Measurements from ENCODE around the gene TMEM168.
"Not testable (repeated sequence)": the region's sequence is repeated elsewhere in the genome, so short reads cannot be mapped to it uniquely, and the experiment has no call there.

The TMEM168 gene

DNA sequence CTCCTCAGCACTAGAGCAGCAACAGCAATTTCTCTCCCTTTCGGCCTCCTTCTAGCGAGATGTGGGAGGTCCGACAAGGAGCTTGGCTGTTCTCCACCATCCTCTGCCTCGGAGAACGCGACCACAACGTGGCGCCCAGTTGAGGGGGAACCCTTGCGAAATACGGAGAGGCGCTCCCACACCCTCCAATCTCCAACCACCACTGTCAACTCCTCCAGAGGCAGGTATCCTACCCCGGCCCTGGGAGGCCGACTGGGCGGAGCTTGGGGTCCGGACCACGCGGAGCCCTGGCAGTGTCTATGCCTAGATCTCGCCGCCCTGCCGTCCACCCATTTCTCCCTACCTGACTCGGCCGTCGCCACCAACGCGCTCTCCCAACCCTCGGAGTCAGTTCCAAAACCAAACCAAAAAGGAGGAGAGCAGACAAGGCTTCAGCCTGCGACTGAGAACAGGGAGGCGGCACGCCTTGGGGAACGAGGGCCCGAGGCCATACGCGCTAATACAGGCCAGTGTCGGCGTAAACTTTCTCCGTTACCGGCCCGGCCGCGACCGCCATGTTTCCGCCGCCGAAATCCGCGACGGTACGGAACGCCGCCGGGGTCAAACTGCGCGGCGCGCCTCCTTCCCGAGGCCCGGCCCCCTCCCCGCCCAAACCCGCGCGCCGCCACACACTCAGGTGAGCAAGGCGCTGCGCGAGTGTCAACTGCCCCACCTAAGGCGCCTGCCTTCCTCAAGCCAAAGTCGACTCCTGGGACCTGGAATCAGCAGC is at the start of gene TMEM168:
TMEM168 (minus strand) TSS at position 577 of the 769 bp plus-strand sequence. CDS start 5,568 bp downstream, outside the sequence.
- peak; percentile 88 for DNase-seq (ENCODE audit: low spot score)

- DNase-seq (ENCODE audit: low spot score) = not testable (repeated sequence)
Observed at GRCh38 chr7:112835928-112836327, 45.7 kb upstream of the TMEM168 start.

DNA sequence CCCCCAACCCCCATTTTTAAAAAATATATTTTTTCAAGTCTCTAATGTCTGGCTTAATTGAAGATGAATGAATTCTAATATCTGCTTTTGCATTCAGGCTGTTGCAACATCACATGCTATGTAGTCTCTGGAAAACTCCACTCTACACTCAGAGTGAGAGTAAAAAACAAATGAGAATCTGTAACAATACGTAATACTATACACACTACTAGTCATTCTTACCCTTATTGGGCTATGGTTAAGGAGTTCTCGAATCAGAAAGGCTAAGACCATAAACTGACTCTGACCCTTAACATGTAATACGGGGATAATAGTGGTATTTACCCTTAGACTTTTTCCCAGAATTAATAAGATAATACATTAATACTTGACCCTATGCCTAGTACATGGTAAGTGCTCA is 42.9 kb upstream of the TMEM168 start:
- no peak for DNase-seq (ENCODE audit: low spot score)

GRCh38 chr7:112830769-112831168 is 40.6 kb upstream of the TMEM168 start:
- DNase-seq (ENCODE audit: low spot score) = no peak

DNA sequence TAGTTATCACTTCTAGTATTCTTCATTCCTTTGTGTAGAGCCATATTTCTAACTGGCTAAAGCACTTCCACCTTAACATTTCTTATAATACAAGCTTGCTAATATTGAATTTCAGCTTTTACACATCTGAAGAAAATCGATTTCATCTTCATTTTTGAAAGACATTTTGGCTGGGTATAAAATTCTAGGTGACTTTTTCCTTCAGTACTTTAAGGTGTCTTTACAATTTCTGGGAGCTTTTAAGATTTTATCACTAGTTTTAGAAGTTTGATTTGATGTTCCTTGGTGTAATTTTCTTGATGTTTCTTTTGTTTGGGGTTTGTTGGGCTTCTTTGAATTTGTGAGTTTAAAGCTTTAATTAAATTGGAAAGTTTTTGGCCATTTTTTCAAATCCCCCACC is 38.5 kb upstream of the TMEM168 start:
- DNase-seq (ENCODE audit: low spot score) = no peak

GRCh38 chr7:112821345-112821744 is 31.2 kb upstream of the TMEM168 start:
- no peak for DNase-seq (ENCODE audit: low spot score)

DNA sequence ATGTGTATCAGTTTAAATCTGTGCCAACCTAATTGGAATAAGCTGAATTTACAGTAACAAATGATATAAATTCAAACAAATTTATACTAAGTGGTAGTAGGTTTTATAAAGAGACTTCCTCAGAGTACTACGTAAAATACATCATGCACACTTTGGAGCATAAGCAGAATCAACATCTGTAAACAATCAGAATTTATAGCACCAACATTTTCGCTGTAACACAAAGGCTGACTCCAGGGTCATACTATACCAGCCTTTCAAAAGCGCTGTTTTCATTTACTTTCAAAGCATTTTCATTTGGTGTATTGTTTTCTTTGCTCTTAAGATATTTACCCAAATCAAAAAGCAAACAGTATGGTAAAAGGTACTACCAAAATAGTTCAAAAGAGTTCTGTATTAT is 29.3 kb upstream of the TMEM168 start:
- no peak for DNase-seq (ENCODE audit: low spot score)

DNA sequence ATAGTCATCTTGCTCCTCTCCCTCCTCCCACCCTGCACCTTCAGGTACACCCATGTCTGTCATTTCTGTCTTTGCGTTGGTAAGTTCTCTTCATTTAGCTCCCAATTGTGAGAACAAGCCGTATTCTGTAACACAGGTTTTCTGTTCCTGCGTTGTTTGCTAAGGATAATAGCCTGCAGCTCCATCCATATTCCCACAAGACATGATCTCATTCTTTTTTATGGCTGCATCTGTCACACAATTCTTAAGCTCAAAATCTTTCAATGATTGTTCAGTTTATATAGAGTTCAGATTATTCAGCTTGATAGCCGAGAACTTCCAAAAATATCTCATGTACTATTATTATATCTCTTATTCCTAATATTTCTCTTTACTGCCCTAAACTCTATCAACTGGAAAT is 16.0 kb upstream of the TMEM168 start:
- no peak for DNase-seq (ENCODE audit: low spot score)

DNA sequence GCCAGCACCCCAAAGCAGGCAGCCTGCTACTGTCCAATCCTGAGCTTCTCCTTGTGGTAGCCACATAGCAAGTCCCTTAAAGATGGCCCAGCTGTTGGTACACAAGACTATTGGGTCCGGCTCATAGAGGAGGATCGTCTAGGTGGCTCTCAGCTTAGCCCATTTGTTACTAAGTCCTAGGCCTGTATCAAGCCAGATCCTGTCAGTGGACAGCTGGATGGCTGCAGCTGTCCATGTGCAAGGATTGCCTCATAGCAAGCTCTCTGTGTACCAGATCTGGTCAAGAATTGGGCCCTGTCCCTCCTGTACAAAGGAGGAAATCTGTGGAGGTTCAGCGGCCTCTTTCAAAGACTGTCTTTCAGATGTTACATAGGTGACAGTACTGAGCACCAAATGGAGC is 12.2 kb upstream of the TMEM168 start:
- no peak for DNase-seq (ENCODE audit: low spot score)

DNA sequence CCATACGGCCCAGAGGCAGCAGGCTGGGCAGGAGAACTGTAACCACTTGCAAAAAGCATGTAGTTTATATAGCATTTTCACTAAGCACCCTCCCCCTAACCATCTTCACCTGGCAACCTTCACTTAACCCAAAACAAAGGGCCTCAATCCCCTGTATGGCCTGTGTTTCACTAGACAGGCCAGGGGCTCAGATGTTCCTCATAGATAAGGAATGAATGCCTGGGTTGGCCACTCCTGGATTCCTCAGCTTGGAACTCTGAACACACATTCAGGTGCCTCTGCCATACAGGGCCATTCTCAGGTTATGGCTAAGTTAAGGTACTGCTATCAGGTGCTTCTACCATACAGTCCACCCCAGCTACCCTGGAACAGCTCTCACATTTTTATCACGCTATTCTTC is 10.3 kb upstream of the TMEM168 start:
- no peak for DNase-seq (ENCODE audit: low spot score)

GRCh38 chr7:112799448-112800120 is 9.4 kb upstream of the TMEM168 start:
- DNase-seq (ENCODE audit: low spot score) = no peak

DNA sequence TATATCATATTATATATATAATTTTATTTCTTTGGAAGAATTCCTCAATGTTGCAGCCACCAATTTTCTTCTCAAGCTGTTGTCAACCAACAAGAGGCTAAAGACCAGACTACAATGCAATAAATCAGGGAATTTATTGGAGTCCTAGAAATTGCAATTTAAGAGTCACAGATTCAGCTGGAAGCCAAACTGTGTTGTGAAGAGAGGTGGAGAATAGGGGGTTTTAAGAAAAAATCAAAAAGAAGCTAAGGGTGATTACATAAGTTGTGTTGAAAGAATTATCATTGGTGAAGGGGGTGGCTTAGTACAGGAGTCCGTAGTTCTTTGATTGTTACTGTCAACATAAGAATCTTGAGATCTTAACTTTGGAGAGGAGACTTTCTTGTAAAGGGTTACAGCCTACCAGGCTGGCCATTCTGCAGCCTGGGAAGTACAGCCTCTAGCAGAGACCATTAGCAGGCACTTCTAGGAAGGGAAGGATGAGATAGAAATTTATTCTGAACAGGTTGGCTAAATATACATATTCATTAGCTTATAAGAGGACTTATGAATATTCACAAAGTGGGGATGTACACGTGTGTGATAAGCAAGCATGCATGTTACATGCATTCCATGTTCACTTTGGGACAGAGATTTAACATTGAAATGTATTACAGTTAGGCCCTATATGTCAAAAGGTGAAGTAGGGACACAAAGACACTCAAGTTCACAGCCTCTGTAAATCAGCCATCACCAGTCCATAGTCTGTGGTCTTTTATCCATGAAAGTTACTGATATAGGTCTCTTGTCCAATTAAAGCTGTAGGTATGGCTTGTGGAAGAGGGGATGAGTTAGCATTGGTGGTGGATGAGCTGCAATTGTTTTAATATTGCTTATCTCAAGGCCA is 8.3 kb upstream of the TMEM168 start:
- no peak for DNase-seq (ENCODE audit: low spot score)

DNA sequence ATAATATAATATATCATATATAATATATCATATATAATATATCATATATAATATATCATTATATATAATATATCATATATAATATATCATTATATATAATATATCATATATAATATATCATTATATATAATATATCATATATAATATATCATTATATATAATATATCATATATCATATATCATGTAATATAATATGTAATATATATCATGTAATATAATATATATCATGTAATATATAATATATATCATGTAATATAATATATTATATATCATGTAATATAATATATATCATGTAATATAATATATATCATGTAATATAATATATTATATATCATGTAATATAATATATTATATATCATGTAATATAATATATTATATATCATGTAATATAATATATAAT is 6.4 kb upstream of the TMEM168 start:
- not testable (repeated sequence) for DNase-seq (ENCODE audit: low spot score)

DNA sequence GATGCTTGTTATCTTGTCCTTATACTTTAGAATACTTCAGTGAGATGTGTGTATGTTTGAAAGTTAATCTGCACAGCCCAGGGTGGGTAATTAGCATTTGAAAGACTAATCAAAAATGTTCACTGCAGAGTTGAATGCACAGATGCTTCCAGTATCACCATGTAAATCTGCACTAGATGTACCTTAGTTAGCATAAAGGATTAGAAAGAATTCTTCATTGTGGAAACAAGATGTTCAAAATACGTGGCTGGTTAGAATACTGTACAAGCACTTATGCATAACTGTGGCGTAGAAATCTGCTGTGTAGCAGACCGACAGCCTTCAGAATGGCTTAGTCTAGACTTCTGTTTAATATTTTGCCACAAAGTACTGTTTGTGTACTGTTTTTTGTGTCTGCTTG is 2.2 kb upstream of the TMEM168 start:
- DNase-seq (ENCODE audit: low spot score) = no peak

DNA sequence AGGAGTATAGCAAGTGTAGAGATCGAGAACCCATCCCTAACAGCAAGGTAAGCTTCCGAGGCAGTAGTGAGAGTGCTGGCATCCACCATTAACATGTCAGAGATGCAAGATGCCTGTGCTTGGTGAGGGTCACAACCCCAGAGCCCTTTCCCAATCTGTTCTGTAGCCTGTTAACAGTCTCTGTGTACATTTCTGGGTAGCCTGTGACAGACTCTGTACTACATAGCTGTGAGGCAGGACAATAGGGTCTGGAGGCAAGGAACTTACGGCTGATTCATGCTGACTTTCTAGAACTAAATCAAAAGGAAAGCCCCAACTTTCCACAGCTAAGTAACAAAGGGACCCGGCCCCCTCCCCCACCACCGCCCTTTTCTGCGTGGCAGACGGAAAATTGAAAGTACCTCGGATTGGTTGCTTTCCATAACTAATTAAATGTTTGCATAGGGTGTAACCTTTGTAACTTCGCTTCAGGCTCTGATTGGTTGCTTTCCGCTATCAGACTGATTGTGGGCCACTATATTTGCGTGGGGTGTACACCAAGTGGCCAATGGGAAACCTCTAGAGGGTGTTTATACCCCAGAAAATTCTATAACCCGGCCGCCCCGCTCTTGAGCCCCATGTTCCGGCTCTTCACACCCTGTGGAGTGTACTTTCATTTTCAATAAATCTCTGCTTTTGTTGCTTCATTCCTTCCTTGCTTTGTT is 1.4 kb upstream of the TMEM168 start:
- DNase-seq (ENCODE audit: low spot score) = no peak

- DNase-seq (ENCODE audit: low spot score) = no peak
Observed at GRCh38 chr7:112790586-112791003, 402 bp upstream of the TMEM168 start.

DNA sequence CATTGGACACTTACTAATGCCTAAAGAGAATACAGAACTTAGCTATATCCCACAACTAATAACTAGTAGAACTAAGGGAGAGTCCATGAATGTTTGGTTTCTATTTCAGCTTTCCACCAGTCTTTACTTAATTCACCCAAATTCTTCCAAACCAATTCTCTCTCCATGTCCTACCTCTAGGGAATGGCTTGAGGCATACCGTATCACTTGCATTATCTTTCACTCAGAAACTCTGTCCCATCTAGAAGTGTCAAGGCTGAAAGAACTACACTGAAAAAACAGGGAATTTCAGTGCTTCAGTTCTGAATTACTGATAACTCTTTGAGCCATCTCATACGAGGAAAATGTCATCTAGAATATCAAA is 758 bp downstream of the TMEM168 start:
- no peak for DNase-seq (ENCODE audit: low spot score)

DNA sequence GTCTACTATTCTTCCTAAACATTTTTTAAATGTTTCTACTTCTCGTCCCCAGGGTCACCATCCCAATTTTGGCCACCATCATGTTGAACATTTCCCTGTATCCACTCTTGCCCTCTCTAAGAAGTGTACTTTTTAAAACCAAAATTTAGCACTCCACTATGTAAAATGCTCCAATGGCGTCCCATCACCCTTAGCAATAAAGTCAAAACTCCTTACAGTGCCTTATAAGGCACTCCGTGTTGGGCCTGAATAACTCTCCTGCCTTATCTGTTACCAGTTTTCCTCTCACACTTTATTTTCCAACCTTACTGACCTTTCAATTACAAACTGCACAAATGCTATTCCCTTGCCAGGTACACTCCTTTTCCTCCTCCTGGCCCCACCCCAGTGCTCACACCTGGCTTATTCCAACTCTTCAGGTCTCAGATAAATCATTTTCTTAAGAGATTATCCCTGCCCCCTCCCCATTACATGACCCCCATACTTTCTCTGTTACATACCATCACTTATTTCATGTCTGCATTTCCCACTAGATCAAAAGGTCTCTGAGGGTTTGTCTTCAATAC is 1.3 kb downstream of the TMEM168 start:
- no peak for DNase-seq (ENCODE audit: low spot score)

GRCh38 chr7:112784603-112785002 is 5.6 kb downstream of the TMEM168 start:
- DNase-seq (ENCODE audit: low spot score) = no peak

DNA sequence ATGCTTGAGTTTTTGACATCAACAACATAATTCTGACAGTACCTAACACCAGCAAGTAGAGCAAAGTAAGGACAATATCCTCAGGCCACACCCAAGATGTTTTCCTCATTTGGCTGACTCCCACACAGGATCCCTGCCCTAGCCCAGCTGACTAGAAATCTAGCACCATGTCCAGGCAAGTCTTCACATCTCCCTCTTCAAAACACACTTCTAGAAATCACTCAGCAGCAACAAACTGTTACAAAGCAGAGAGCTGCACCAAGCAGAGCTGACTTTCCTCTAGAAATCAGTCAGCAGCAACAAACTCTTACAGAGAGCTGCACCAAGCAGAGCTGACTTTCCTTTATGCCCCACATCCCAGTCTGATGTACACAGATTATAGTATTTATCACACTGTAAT is 7.7 kb downstream of the TMEM168 start:
- no peak for DNase-seq (ENCODE audit: low spot score)

DNA sequence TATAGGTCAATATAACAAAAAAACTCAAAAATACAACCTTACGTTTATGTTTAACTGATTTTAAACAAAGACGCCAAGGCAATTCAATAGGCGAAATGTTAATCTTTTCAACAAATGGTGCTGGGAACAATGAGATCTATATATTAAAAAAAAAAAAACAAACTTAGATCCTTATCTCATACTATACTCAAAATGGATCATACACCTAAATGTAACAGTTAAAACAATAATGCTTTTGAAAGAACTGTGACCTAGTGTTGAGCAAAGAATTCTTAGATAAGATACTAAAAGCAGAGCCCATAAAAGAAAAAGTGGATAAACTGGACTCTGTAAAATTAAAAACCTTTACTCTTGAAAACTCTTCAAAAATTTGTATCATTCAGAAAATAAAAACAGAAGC is 8.6 kb downstream of the TMEM168 start:
- DNase-seq (ENCODE audit: low spot score) = no peak

DNA sequence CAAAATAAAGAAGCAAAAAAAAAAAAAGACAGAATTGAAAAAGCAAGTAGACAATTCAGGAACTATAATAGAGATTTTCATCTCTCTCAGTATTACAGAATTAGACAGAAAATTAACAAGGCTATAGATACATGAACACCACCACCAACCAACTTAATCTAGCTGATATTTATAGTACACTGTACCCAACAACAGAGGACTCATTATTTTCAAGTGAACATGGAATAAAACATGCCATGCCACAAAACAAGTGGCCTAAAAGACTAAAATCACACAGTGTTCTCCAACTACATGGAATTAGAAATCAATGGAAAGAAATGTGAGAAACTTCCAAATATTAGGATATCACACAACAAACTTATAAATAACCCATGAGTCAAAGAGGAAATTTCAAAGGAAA is 9.1 kb downstream of the TMEM168 start:
- DNase-seq (ENCODE audit: low spot score) = no peak

Data from LoVo (cell line).